GM12878 (cell line): ENCODE data around the gene SLC35A1. TPM values are rescaled to one million over a fixed set of nuclear protein-coding genes. Genes with fewer than 3 reads are reported as not detected.

Experiments used
- ATAC-seq: fragments of 200-7000 bp; cut with Tn5 transposase; 3 replicates; pipeline ENCODE4 v1.9.1; 2020; ENCODE audit warnings: mild to moderate bottlenecking, moderate library complexity
- BruUV-seq: library from RNA; stranded (reverse); fragments of 400-500 nt; replicated peaks from 2 replicates; lab custom pipeline; 2021; lab: Mats Ljungman, UMichigan
- CTCF ChIA-PET: fragments of 300-600 bp; sonication (Branson Sonifier 250); formaldehyde crosslinking; extraction: SDS; loops from one replicate; lab custom pipeline; 2021; ENCODE audit warnings: inconsistent platforms; lab: Yijun Ruan, JAX
- POLR2A ChIA-PET: fragments of 350-600 bp; formaldehyde crosslinking; extraction: SDS; loops from one replicate; lab custom pipeline; 2021; ENCODE audit warnings: inconsistent platforms; lab: Charles Lee
- RAD21 ChIA-PET: fragments of 300-600 bp; sonication (Branson Sonifier 250); formaldehyde crosslinking; loops from one replicate; lab custom pipeline; 2023; ENCODE audit warnings: antibody characterized with exemption; ENCODE audit not compliant: unreplicated experiment; lab: Charles Lee
- SMC1A ChIA-PET: fragments of 300-600 bp; sonication (Branson Sonifier 250); formaldehyde crosslinking; loops from one replicate; lab custom pipeline; 2023; ENCODE audit not compliant: unreplicated experiment, uncharacterized antibody; lab: Charles Lee
- DNase-seq: peaks from one replicate; pipeline ENCODE4 v3.0.0-alpha.2; 2011; ENCODE audit warnings: low read depth, low spot score
- FAIRE-seq: peaks from 3 replicates; lab custom pipeline; 2011; peaks lifted over from hg19 to GRCh38; lab: Jason Lieb, UNC
- H2AFZ ChIP-seq: 2 replicates; pipeline ENCODE4 v1.6.0; 2011; ENCODE audit warnings: low read depth, low read length, control low read depth; ENCODE audit not compliant: control insufficient read depth
- H3K27ac ChIP-seq: 2 replicates; pipeline ENCODE4 v1.5.1; 2011; ENCODE audit warnings: control low read depth; ENCODE audit not compliant: control insufficient read depth, insufficient read depth
- H3K27me3 ChIP-seq, 2 experiments: replicated peaks in 1 of 2; 2 replicates each; pipeline versions ENCODE4 v1.6.0 to v1.6.1; 2011; ENCODE audit warnings: low read length in 1 of 2; ENCODE audit not compliant: control insufficient read depth in 2 of 2, insufficient read depth in 2 of 2
- H3K36me3 ChIP-seq, 2 experiments: 2 replicates each; pipeline ENCODE4 v1.5.1; 2011; ENCODE audit warnings: low read length in 1 of 2; ENCODE audit not compliant: control insufficient read depth in 2 of 2, insufficient read depth in 2 of 2
- H3K4me1 ChIP-seq: 2 replicates; pipeline ENCODE4 v1.6.1; 2011; ENCODE audit warnings: mild to moderate bottlenecking, low read length, moderate library complexity, mixed read lengths; ENCODE audit not compliant: control insufficient read depth, insufficient read depth
- H3K4me2 ChIP-seq: 2 replicates; pipeline ENCODE4 v1.6.0; 2011; ENCODE audit warnings: control low read depth; ENCODE audit not compliant: control insufficient read depth, insufficient read depth
- H3K4me3 ChIP-seq: fragments of 200-600 bp; sonication (generic); 2 replicates; pipeline ENCODE4 v1.5.1; 2016
- H3K79me2 ChIP-seq: 2 replicates; pipeline ENCODE4 v1.6.0; 2011; ENCODE audit warnings: low read length; ENCODE audit not compliant: control insufficient read depth, insufficient read depth
- H3K9ac ChIP-seq: 2 replicates; pipeline ENCODE4 v1.8.0; 2011; ENCODE audit warnings: low read length, control low read depth, mixed read lengths; ENCODE audit not compliant: control insufficient read depth, insufficient read depth
- H3K9me3 ChIP-seq: replicated peaks from 3 replicates; pipeline ENCODE4 v1.5.1; 2011; ENCODE audit warnings: mild to moderate bottlenecking, low read length; ENCODE audit not compliant: control insufficient read depth, insufficient read depth
- H4K20me1 ChIP-seq: 2 replicates; pipeline ENCODE4 v1.6.0; 2011; ENCODE audit not compliant: control insufficient read depth, insufficient read depth
- BHLHE40 ChIP-seq, 2 experiments: fragments of 450-650 bp in 1 of 2; IDR thresholded peaks; 2 replicates each; pipeline ENCODE4 v1.6.1; 2011 to 2017; ENCODE audit warnings: low read depth in 2 of 2, borderline replicate concordance in 1 of 2, improper control_type of control experiment in 1 of 2, low read length in 1 of 2, mild to moderate bottlenecking in 1 of 2
- CEBPB ChIP-seq, 2 experiments: fragments of 150-350 bp in 1 of 2; IDR thresholded peaks; 2 replicates each; pipeline ENCODE4 v1.6.1; 2012 to 2014; ENCODE audit warnings: low read depth in 2 of 2, low read length in 2 of 2, borderline replicate concordance in 1 of 2, inconsistent platforms in 1 of 2
- CHD2 ChIP-seq: IDR thresholded peaks from 2 replicates; pipeline ENCODE4 v1.6.1; 2011; ENCODE audit warnings: low read depth, low read length, improper control_type of control experiment, borderline replicate concordance
- E2F4 ChIP-seq: IDR thresholded peaks from 2 replicates; pipeline ENCODE4 v1.6.1; 2012; ENCODE audit warnings: low read depth, low read length, improper control_type of control experiment
- EP300 ChIP-seq, 2 experiments: fragments of 150-350 bp in 1 of 2; IDR thresholded peaks; 2 replicates each; pipeline ENCODE4 v1.6.1; 2011 to 2012; ENCODE audit warnings: low read depth in 2 of 2, low read length in 2 of 2, borderline replicate concordance in 1 of 2, improper control_type of control experiment in 1 of 2, inconsistent platforms in 1 of 2; ENCODE audit not compliant: control insufficient read depth in 1 of 2
- HDAC2 ChIP-seq: fragments of 200-600 bp; sonication (generic); IDR thresholded peaks from 2 replicates; pipeline ENCODE4 v1.6.1; 2017
- IKZF1 ChIP-seq: fragments of 450-650 bp; conservative IDR thresholded peaks from 2 replicates; pipeline ENCODE4 v1.6.1; 2017; ENCODE audit warnings: antibody characterized with exemption, mild to moderate bottlenecking
- IRF3 ChIP-seq: fragments of 450-650 bp; IDR thresholded peaks from 2 replicates; pipeline ENCODE4 v1.6.1; 2014; ENCODE audit warnings: mild to moderate bottlenecking
- JUND ChIP-seq: IDR thresholded peaks from 2 replicates; pipeline ENCODE4 v1.6.1; 2012; ENCODE audit warnings: low read depth, mild to moderate bottlenecking, low read length, improper control_type of control experiment, moderate library complexity
- PKNOX1 ChIP-seq: fragments of 450-650 bp; IDR thresholded peaks from 2 replicates; pipeline ENCODE4 v1.6.1; 2016; ENCODE audit warnings: mild to moderate bottlenecking
- RCOR1 ChIP-seq: conservative IDR thresholded peaks from 2 replicates; pipeline ENCODE4 v1.6.1; 2012; ENCODE audit warnings: low read depth, low read length, improper control_type of control experiment
- SMAD5 ChIP-seq: IDR thresholded peaks from 2 replicates; pipeline ENCODE4 v1.6.1; 2016; ENCODE audit warnings: antibody characterized with exemption, low read depth
- SREBF1 ChIP-seq: IDR thresholded peaks from 2 replicates; pipeline ENCODE4 v1.6.1; 2012; ENCODE audit warnings: mild to moderate bottlenecking, low read length
- TCF7 ChIP-seq: IDR thresholded peaks from 2 replicates; pipeline ENCODE4 v1.6.1; 2014; ENCODE audit warnings: antibody characterized with exemption, borderline replicate concordance
- ZBTB11 ChIP-seq: fragments of 450-650 bp; formaldehyde crosslinking; IDR thresholded peaks from 2 replicates; pipeline ENCODE4 v1.5.0; 2022; ENCODE audit warnings: mild to moderate bottlenecking, missing genetic modification characterization
- ZNF384 ChIP-seq: IDR thresholded peaks from 2 replicates; pipeline ENCODE4 v1.6.1; 2012; ENCODE audit warnings: low read depth, mild to moderate bottlenecking, low read length, improper control_type of control experiment, borderline replicate concordance
- in situ Hi-C: fragments of 300-500 bp; cut with MboI; formaldehyde crosslinking; loops from 9 replicates; pipeline ENCODE4 v1.14.3; 2018; ENCODE audit warnings: mixed read lengths
- intact Hi-C: fragments of 100-400 bp; cut with micrococcal nuclease; formaldehyde crosslinking; loops from one replicate; pipeline ENCODE4 v1.14.2; 2022; ENCODE audit not compliant: unreplicated experiment
- polyA plus RNA-seq, 11 experiments: library from polyadenylated mRNA; depleted of rRNA in 4 of 11; unstranded in 6 of 11; stranded (reverse) in 5 of 11; fragments of >200 nt; fragmentation: Nextera tagmentation in 4 of 11; fragmentation: Illumina TruSeq in 1 of 11; extraction: Ambion mirVana in 4 of 11; extraction: Trizol in 1 of 11; gene quantifications; 1 replicate in 1 of 11; 2 replicates in 10 of 11; pipeline versions ENCODE4 v1.2.1 to v1.2.3, GENCODE V29; 2011 to 2016; ENCODE audit warnings: inconsistent platforms in 2 of 11, missing spikeins in 2 of 11, low read depth in 1 of 11
- total RNA-seq, 4 experiments: library from RNA; depleted of rRNA in 3 of 4; stranded (reverse); fragments of >200 nt in 3 of 4; fragmentation: Illumina TruSeq in 1 of 4; extraction: Trizol in 1 of 4; gene quantifications; 2 replicates each; pipeline versions ENCODE4 v1.2.1 to v1.2.3, GENCODE V29; 2013 to 2021

Gene SLC35A1
- total and polyA plus RNA-seq, 10 of the 15 experiments (the other 5 are each of a cell fraction or from before 2014, with no cell fraction given), result 7.1 to 28.0 (median 12.4) TPM

GRCh38 chr6:87558446-87558845, 85.7 kb downstream of the SLC35A1 start:
- no peak for FAIRE-seq
- no peak for ATAC-seq
- in situ Hi-C loops (no loop called here), intact Hi-C loops (no loop called here)
- Histone ChIP-seq H3K36me3 (peaks cover 0 to 15% of the 10 kb centered on the region in 2 experiments), H2AFZ (no peak overlapping the region), H3K4me2 (no peak overlapping the region), H3K27ac (no peak overlapping the region), H3K27me3 (no peaks in the 10 kb centered on the region), H3K4me3 (no peak overlapping the region), H3K4me1 (no peaks in the 10 kb centered on the region), H3K9ac (no peak overlapping the region), H4K20me1 (no peaks in the 10 kb centered on the region), H3K9me3 (no peaks in the 10 kb centered on the region), H3K79me2 (no peaks in the 10 kb centered on the region)
- SMC1A ChIA-PET, result interaction anchor here (0.9 to 1.6 kb wide), 4 partner anchors 8 to 679 kb away, joined by 3 to 5 read pairs (median 3); no protein-coding TSS in a partner anchor
- no peak for DNase-seq
- POLR2A ChIA-PET, result interaction anchor here (0.6 kb wide), 1 partner anchor 69 kb away, joined by 3 read pairs; no protein-coding TSS in a partner anchor
- TF ChIP-seq SREBF1 (no peak), IRF3 (no peak), E2F4 (no peak), JUND (no peak), CHD2 (no peak), RCOR1 (no peak), HDAC2 (no peak), EP300 (IDR thresholded peaks at IDR 0.05; ENCODE audit: borderline replicate concordance in 1 of 2, control insufficient read depth in 1 of 2, low read depth in 2 of 2, low read length in 2 of 2) (no peak), IKZF1 (no peak), TCF7 (no peak), BHLHE40 (IDR thresholded peaks at IDR 0.05; ENCODE audit: borderline replicate concordance in 1 of 2, low read depth in 2 of 2, low read length in 1 of 2) (no peak), SMAD5 (no peak), ZBTB11 (no peak), PKNOX1 (no peak), CEBPB (IDR thresholded peaks at IDR 0.05; ENCODE audit: borderline replicate concordance in 1 of 2, low read depth in 2 of 2, low read length in 2 of 2) (no peak), ZNF384 (no peak)
- RAD21 ChIA-PET, result no interaction called here
- CTCF ChIA-PET, result interaction anchor here (0.6 kb wide), 1 partner anchor 273 kb away, joined by 3 read pairs; no protein-coding TSS in a partner anchor
- no TSS peak for BruUV-seq
